Measurements from ENCODE around the gene TTC9B. TPM values are rescaled to one million over a fixed set of nuclear protein-coding genes. Genes with fewer than 3 reads are reported as not detected.
"Not testable (repeated sequence)": the region's sequence is repeated elsewhere in the genome, so short reads cannot be mapped to it uniquely, and the experiment has no call there.

TTC9B gene
- total RNA-seq, 2 donors from 2014 or later, result not detected

GRCh38 chr19:40184273-40184672 lies 33.9 kb downstream of the TTC9B start:
- Mint-ChIP-seq H3K27ac (no peak overlapping the region), H3K4me1 (ENCODE audit: low read depth) (no peaks in the 10 kb centered on the region), H3K36me3 (ENCODE audit: insufficient read depth in 2 of 2) (no peaks in the 10 kb centered on the region), H3K4me3 (no peak overlapping the region), H3K27me3 (ENCODE audit: low read depth) (peaks cover 10% of the 10 kb centered on the region), H3K9me3 (no peaks in the 10 kb centered on the region)
- DNase-seq, result no peak
- ATAC-seq (replicated peaks in 1 of 2), result no peak

- H3K9me3 Mint-ChIP-seq, result no peaks in the 10 kb centered on the region
- H3K4me3 Mint-ChIP-seq, result no peak overlapping the region
- peaks cover 16% of the 10 kb centered on the region for H3K27me3 Mint-ChIP-seq (ENCODE audit: low read depth)
- DNase-seq (no peak), ATAC-seq (replicated peaks in 1 of 2) (no peak)
- H3K4me1 Mint-ChIP-seq (ENCODE audit: low read depth), result no peaks in the 10 kb centered on the region
- H3K27ac Mint-ChIP-seq, result no peak overlapping the region
- no peaks in the 10 kb centered on the region for H3K36me3 Mint-ChIP-seq (ENCODE audit: insufficient read depth in 2 of 2)
These were observed 39.4 kb downstream of the TTC9B start for GRCh38 chr19:40178756-40179155.

GRCh38 chr19:40177286-40178070 lies 40.7 kb downstream of the TTC9B start:
- ATAC-seq (replicated peaks in 1 of 2) (no peak), DNase-seq (no peak)
- Mint-ChIP-seq H3K36me3 (ENCODE audit: insufficient read depth in 2 of 2) (no peaks in the 10 kb centered on the region), H3K27ac (no peak overlapping the region), H3K9me3 (no peaks in the 10 kb centered on the region), H3K4me1 (ENCODE audit: low read depth) (no peaks in the 10 kb centered on the region), H3K27me3 (ENCODE audit: low read depth) (peaks cover 16% of the 10 kb centered on the region), H3K4me3 (no peak overlapping the region)

GRCh38 chr19:40175820-40176219 lies 42.4 kb downstream of the TTC9B start:
- no peaks in the 10 kb centered on the region for H3K36me3 Mint-ChIP-seq (ENCODE audit: insufficient read depth in 2 of 2)
- ATAC-seq (replicated peaks in 1 of 2), result no peak
- no peak for DNase-seq
- H3K4me3 Mint-ChIP-seq, result no peak overlapping the region
- peaks cover 16% of the 10 kb centered on the region for H3K27me3 Mint-ChIP-seq (ENCODE audit: low read depth)
- no peak overlapping the region for H3K27ac Mint-ChIP-seq
- H3K4me1 Mint-ChIP-seq (ENCODE audit: low read depth), result no peaks in the 10 kb centered on the region
- H3K9me3 Mint-ChIP-seq, result no peaks in the 10 kb centered on the region

- ATAC-seq (replicated peaks in 1 of 2) (no peak), DNase-seq (no peak)
- Mint-ChIP-seq H3K4me3 (no peak overlapping the region), H3K4me1 (ENCODE audit: low read depth) (no peaks in the 10 kb centered on the region), H3K27ac (no peak overlapping the region), H3K9me3 (no peaks in the 10 kb centered on the region), H3K27me3 (ENCODE audit: low read depth) (peaks cover 5% of the 10 kb centered on the region), H3K36me3 (ENCODE audit: insufficient read depth in 2 of 2) (no peaks in the 10 kb centered on the region)
These were observed 44.1 kb downstream of the TTC9B start for GRCh38 chr19:40174092-40174491.

- not testable (repeated sequence) for H3K4me1 Mint-ChIP-seq (ENCODE audit: low read depth); DNase-seq; ATAC-seq (replicated peaks in 1 of 2); H3K27ac Mint-ChIP-seq; H3K4me3 Mint-ChIP-seq; H3K36me3 Mint-ChIP-seq (ENCODE audit: insufficient read depth in 2 of 2); H3K9me3 Mint-ChIP-seq; H3K27me3 Mint-ChIP-seq (ENCODE audit: low read depth)
These were observed 46.9 kb downstream of the TTC9B start for GRCh38 chr19:40171293-40171692.

GRCh38 chr19:40170303-40170989 lies 47.7 kb downstream of the TTC9B start:
- not testable (repeated sequence) for H3K4me3 Mint-ChIP-seq; DNase-seq; H3K4me1 Mint-ChIP-seq (ENCODE audit: low read depth); H3K27ac Mint-ChIP-seq; H3K27me3 Mint-ChIP-seq (ENCODE audit: low read depth); H3K9me3 Mint-ChIP-seq; ATAC-seq (replicated peaks in 1 of 2); H3K36me3 Mint-ChIP-seq (ENCODE audit: insufficient read depth in 2 of 2)

- DNase-seq; H3K27me3 Mint-ChIP-seq (ENCODE audit: low read depth); ATAC-seq (replicated peaks in 1 of 2); H3K27ac Mint-ChIP-seq; H3K4me3 Mint-ChIP-seq; H3K4me1 Mint-ChIP-seq (ENCODE audit: low read depth); H3K36me3 Mint-ChIP-seq (ENCODE audit: insufficient read depth in 2 of 2); H3K9me3 Mint-ChIP-seq: not testable (repeated sequence)
These were observed 48.5 kb downstream of the TTC9B start for GRCh38 chr19:40169482-40170302.

Other genes with a start within 250 kb of the TTC9B start
- gene PSMC4, start 247.2 kb downstream of the TTC9B start, total RNA-seq, result 100 to 1,000 TPM; 101 to 114 TPM
- gene ZNF546, start 221.3 kb downstream of the TTC9B start, total RNA-seq, result 1 to 10 TPM; 4.5 to 6.1 TPM
- gene ZNF780B, start 162.2 kb downstream of the TTC9B start, total RNA-seq, result 10 to 100 TPM; 11.7 to 15.9 TPM
- gene ZNF780A, start 127.4 kb downstream of the TTC9B start, total RNA-seq, result 10 to 100 TPM; 13.8 to 15.0 TPM
- 10 to 100 TPM; 12.7 to 22.0 TPM for gene MAP3K10, start 27.0 kb downstream of the TTC9B start, total RNA-seq
- 1 to 10 TPM in 1 of 2 donors, under 1 TPM in 1; 0.81 to 1.2 TPM for gene CCNP, start 8.3 kb upstream of the TTC9B start, total RNA-seq
- gene AKT2, start 67.0 kb upstream of the TTC9B start, total RNA-seq, result 100 to 1,000 TPM; 190 to 197 TPM
- gene C19orf47, start 130.0 kb upstream of the TTC9B start, total RNA-seq, result 10 to 100 TPM; 20.7 to 24.8 TPM
- 100 to 1,000 TPM in 1 of 2 donors, 10 to 100 TPM in 1; 99.8 to 102 TPM for gene PLD3, start 130.3 kb upstream of the TTC9B start, total RNA-seq
- under 1 TPM in 1 of 2 donors, not detected in 1; 0.12 TPM for gene HIPK4, start 171.8 kb upstream of the TTC9B start, total RNA-seq
- gene PRX, start 195.0 kb upstream of the TTC9B start, total RNA-seq, result 1 to 10 TPM; 3.4 to 3.7 TPM
- 10 to 100 TPM; 12.9 to 16.9 TPM for gene SERTAD1, start 207.6 kb upstream of the TTC9B start, total RNA-seq
- 10 to 100 TPM; 12.6 to 16.3 TPM for gene SERTAD3, start 226.0 kb upstream of the TTC9B start, total RNA-seq
- gene BLVRB, start 247.4 kb upstream of the TTC9B start, total RNA-seq, result 10 to 100 TPM; 40.7 to 51.0 TPM
- 1 to 10 TPM; 2.2 to 4.8 TPM for gene SPTBN4, start 248.6 kb upstream of the TTC9B start, total RNA-seq

All from activated T-cell treated with anti-CD3 and anti-CD28 coated beads, Interleukin-2, amount 50 U/mL, for 72 hours (primary cell).